GM18520 (cell line): ENCODE measurements around the gene ZDHHC12.

Experiments used
- ATAC-seq: cut with Tn5 transposase; IDR thresholded peaks from one replicate; pipeline ENCODE4 v1.9.1; 2021; ENCODE audit not compliant: unreplicated experiment

ZDHHC12 gene

GRCh38 chr9:128723866-128724743, at the start of gene ZDHHC12:
Gene ZDHHC12, minus strand, starts transcription at chr9:128724127. Its CDS starts 34 bp downstream, at chr9:128724093.
- peak; percentile 95 for ATAC-seq

GRCh38 chr9:128773049-128773448, 49.1 kb upstream of the ZDHHC12 start:
- no peak for ATAC-seq

- peak; percentile 85 for ATAC-seq
Observed at GRCh38 chr9:128771745-128772519, 48.0 kb upstream of the ZDHHC12 start, which contains the start of gene ZER1. Gene ZER1, minus strand, starts transcription at chr9:128771927. Its CDS starts 16,362 bp downstream, at chr9:128755565.

GRCh38 chr9:128771094-128771721, 47.3 kb upstream of the ZDHHC12 start:
- no peak for ATAC-seq

GRCh38 chr9:128770286-128771030, 46.5 kb upstream of the ZDHHC12 start:
- no peak for ATAC-seq

GRCh38 chr9:128768606-128769005, 44.7 kb upstream of the ZDHHC12 start:
- no peak for ATAC-seq

GRCh38 chr9:128765499-128765898, 41.6 kb upstream of the ZDHHC12 start:
- ATAC-seq: no peak

- ATAC-seq: no peak
Observed at GRCh38 chr9:128764361-128764760, 40.4 kb upstream of the ZDHHC12 start.

- no peak for ATAC-seq
Observed at GRCh38 chr9:128762671-128763449, 38.9 kb upstream of the ZDHHC12 start.

GRCh38 chr9:128757602-128758001, 33.7 kb upstream of the ZDHHC12 start:
- no peak for ATAC-seq

- no peak for ATAC-seq
Observed at GRCh38 chr9:128753627-128754026, 29.7 kb upstream of the ZDHHC12 start.

GRCh38 chr9:128750926-128751595, 27.1 kb upstream of the ZDHHC12 start:
- no peak for ATAC-seq

- no peak for ATAC-seq
Observed at GRCh38 chr9:128747241-128747640, 23.3 kb upstream of the ZDHHC12 start.

- ATAC-seq: no peak
Observed at GRCh38 chr9:128743421-128743820, 19.5 kb upstream of the ZDHHC12 start.

GRCh38 chr9:128742401-128742800, 18.5 kb upstream of the ZDHHC12 start:
- ATAC-seq: no peak

- no peak for ATAC-seq
Observed at GRCh38 chr9:128735373-128735772, 11.4 kb upstream of the ZDHHC12 start.

GRCh38 chr9:128733256-128733655, 9.3 kb upstream of the ZDHHC12 start:
- ATAC-seq: no peak

GRCh38 chr9:128732576-128732975, 8.6 kb upstream of the ZDHHC12 start:
- no peak for ATAC-seq

GRCh38 chr9:128731691-128732090, 7.8 kb upstream of the ZDHHC12 start:
- ATAC-seq: no peak
